ENCODE data around the gene GPR25. TPM values are rescaled to one million over a fixed set of nuclear protein-coding genes. Genes with fewer than 3 reads are reported as not detected.
"Not testable (repeated sequence)": the region's sequence is repeated elsewhere in the genome, so short reads cannot be mapped to it uniquely, and the experiment has no call there.

The GPR25 gene
- total RNA-seq, 1 experiment from 2014 or later, result not detected

DNA sequence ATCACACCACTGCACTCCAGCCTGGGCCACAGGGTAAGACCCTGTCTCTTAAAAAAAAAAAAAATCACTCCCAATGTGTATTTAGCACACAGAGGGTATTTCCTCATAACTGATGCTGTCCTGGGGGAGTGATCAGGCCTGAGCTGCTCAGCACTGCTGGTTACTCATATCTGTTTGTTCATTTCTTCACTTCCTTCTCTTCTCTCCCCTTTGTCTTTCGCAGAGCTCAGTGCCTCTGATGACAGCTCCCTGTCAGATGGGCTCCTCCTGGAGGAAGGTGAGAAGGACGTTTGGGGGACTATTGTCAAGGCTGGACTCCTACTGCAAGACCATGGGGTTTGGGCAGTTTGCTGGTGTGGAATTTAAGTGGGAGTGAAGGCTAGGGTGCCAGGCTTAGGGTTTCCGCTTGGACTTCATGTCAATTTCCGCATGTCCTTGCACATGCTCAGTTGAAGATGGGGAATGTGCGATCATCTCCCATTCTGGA lies 34.9 kb downstream of the GPR25 start:
- H3K27me3 ChIP-seq (ENCODE audit: low read length), result no peaks in the 10 kb centered on the region

DNA sequence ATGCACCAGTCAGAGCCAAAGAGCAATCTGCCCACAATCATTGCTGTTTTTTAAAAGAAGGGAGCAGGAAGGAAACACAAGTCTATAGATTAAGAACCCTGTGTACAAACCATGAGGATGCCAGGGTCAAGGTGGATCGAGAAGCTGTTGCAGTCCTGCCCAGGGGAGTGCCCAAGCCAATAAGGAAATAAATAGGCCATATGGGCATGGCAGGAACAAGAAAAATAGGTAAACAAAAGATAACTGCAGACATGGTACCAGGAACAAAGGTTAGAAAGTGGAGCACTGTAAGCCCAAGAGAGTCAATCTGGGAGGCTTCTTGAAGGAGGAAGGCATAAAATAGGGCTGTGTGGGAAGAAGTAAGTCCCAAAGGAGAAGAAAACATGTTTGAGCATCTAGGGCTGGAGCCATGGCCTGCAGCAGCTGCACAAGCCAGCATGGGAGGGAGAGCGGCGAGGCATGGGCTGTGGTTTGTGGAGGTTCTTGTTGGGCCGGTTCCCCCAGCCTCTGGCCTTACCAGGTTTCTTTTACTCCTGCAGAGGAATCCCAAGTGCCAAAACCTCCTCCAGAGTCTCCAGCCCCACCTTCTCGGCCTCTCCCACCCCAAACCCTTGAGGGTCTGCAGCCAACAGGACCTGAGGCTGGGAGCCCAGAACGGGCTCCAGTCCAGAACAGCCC lies 35.5 kb downstream of the GPR25 start:
- DNase-seq, result no peak
- H3K9ac ChIP-seq (ENCODE audit: low read length), result no peak overlapping the region
- H4K20me1 ChIP-seq (ENCODE audit: insufficient read depth, low read depth, low read length), result no peaks in the 10 kb centered on the region
- H3K4me2 ChIP-seq (ENCODE audit: low read depth, low read length, poor library complexity, severe bottlenecking), result no peak overlapping the region
- H3K36me3 ChIP-seq (ENCODE audit: insufficient read depth, low read length), result no peaks in the 10 kb centered on the region
- no peak overlapping the region for H3K27ac ChIP-seq (ENCODE audit: low read length)
- H3K9me3 ChIP-seq (ENCODE audit: low read length), result no peaks in the 10 kb centered on the region
- H3K4me3 ChIP-seq (ENCODE audit: low read length), result no peak overlapping the region
- H3K9me2 ChIP-seq (replicated peaks; ENCODE audit: insufficient read depth, low read length), result no peaks in the 10 kb centered on the region
- H3K79me2 ChIP-seq (ENCODE audit: low read length), result no peaks in the 10 kb centered on the region
- H3K4me1 ChIP-seq (ENCODE audit: low read length), result peaks cover 8% of the 10 kb centered on the region
- no peak overlapping the region for H2AFZ ChIP-seq (ENCODE audit: low read length)
- no peaks in the 10 kb centered on the region for H3K27me3 ChIP-seq (ENCODE audit: low read length)

More for the DNA sequence above, 34.9 kb downstream of the GPR25 start:
- no peaks in the 10 kb centered on the region for H3K9me2 ChIP-seq (replicated peaks; ENCODE audit: insufficient read depth, low read length)
- no peaks in the 10 kb centered on the region for H4K20me1 ChIP-seq (ENCODE audit: insufficient read depth, low read depth, low read length)
- no peaks in the 10 kb centered on the region for H3K79me2 ChIP-seq (ENCODE audit: low read length)
- no peak overlapping the region for H3K27ac ChIP-seq (ENCODE audit: low read length)
- H3K9me3 ChIP-seq (ENCODE audit: low read length), result no peaks in the 10 kb centered on the region
- H3K4me3 ChIP-seq (ENCODE audit: low read length), result no peak overlapping the region
- H3K9ac ChIP-seq (ENCODE audit: low read length), result no peak overlapping the region
- H3K4me1 ChIP-seq (ENCODE audit: low read length), result peaks cover 8% of the 10 kb centered on the region
- H3K4me2 ChIP-seq (ENCODE audit: low read depth, low read length, poor library complexity, severe bottlenecking), result no peak overlapping the region
- no peaks in the 10 kb centered on the region for H3K36me3 ChIP-seq (ENCODE audit: insufficient read depth, low read length)
- DNase-seq, result no peak
- no peak overlapping the region for H2AFZ ChIP-seq (ENCODE audit: low read length)

DNA sequence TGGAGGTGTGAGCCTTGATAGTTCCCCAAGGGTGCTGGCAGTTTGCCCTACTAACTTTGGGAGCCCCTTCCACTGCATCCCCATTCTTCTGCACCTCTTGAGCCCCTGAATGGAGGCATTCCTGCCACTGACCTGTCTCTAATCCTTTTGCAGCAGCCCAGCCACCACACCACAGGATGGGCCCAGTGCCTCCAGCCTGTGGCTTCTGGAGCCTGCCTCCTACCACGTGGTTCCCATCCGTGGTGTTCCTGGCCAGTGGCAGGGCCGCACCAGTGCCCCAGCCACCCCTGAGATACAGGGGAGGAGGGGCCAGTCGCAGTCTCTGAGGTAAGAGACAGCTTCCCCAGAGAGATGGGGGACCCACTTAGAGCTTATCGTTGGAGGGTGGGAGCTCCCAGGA lies 36.3 kb downstream of the GPR25 start:
- no peak for DNase-seq

DNA sequence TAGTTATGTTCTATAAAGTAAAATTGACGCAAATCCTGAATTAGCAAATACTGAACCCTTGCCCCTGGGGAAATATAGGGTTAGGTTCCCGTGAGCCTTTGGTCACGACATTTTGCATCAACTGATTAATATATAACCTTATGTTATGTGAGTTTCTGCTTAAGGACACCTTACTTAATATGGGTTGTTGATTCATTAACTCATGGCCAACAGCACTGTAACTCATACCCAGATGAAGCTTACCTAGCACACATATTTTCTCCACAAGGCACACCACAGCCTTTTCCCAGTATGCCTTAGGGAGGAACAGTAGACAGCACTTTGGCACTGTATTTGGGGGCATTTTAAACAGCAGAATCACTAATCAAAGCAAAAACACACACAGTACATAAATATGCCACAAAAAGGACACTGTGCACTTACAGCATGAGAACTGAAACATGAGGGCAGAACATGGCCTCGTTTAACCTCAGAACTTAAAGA lies 37.0 kb downstream of the GPR25 start:
- Histone ChIP-seq H2AFZ (ENCODE audit: low read length) (no peak overlapping the region), H3K4me2 (ENCODE audit: low read depth, low read length, poor library complexity, severe bottlenecking) (no peak overlapping the region), H3K9me2 (replicated peaks; ENCODE audit: insufficient read depth, low read length) (no peaks in the 10 kb centered on the region), H3K9me3 (ENCODE audit: low read length) (no peaks in the 10 kb centered on the region), H3K27ac (ENCODE audit: low read length) (no peak overlapping the region), H3K27me3 (ENCODE audit: low read length) (no peaks in the 10 kb centered on the region), H3K9ac (ENCODE audit: low read length) (no peak overlapping the region), H3K36me3 (ENCODE audit: insufficient read depth, low read length) (no peaks in the 10 kb centered on the region), H3K4me3 (ENCODE audit: low read length) (no peak overlapping the region), H3K4me1 (ENCODE audit: low read length) (peaks cover 8% of the 10 kb centered on the region), H4K20me1 (ENCODE audit: insufficient read depth, low read depth, low read length) (no peaks in the 10 kb centered on the region), H3K79me2 (ENCODE audit: low read length) (no peaks in the 10 kb centered on the region)
- no peak for DNase-seq

More for the DNA sequence above, 36.3 kb downstream of the GPR25 start:
- Histone ChIP-seq H3K4me2 (ENCODE audit: low read depth, low read length, poor library complexity, severe bottlenecking) (no peak overlapping the region), H3K79me2 (ENCODE audit: low read length) (no peaks in the 10 kb centered on the region), H3K36me3 (ENCODE audit: insufficient read depth, low read length) (no peaks in the 10 kb centered on the region), H3K27ac (ENCODE audit: low read length) (no peak overlapping the region), H3K4me1 (ENCODE audit: low read length) (peaks cover 8% of the 10 kb centered on the region), H3K9me2 (replicated peaks; ENCODE audit: insufficient read depth, low read length) (no peaks in the 10 kb centered on the region), H3K4me3 (ENCODE audit: low read length) (no peak overlapping the region), H4K20me1 (ENCODE audit: insufficient read depth, low read depth, low read length) (no peaks in the 10 kb centered on the region), H3K27me3 (ENCODE audit: low read length) (no peaks in the 10 kb centered on the region), H3K9ac (ENCODE audit: low read length) (no peak overlapping the region), H2AFZ (ENCODE audit: low read length) (no peak overlapping the region), H3K9me3 (ENCODE audit: low read length) (no peaks in the 10 kb centered on the region)

DNA sequence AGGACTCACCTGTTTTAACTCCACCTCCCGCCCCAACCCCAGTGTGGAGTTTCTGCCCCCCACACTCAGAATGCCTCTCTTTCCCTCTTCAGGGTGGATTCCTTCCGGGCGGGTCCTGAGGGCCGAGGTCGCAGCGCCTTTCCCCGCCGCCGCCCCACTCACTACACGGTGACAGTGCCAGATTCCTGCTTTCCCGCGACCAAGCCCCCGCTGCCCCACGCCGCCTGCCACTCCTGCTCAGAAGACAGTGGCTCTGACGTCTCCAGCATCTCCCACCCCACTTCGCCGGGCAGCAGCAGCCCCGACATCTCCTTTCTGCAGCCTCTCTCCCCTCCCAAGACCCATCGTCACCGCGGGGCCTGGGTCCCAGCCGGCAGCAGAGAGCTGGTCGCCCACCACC lies 38.6 kb downstream of the GPR25 start:
- Histone ChIP-seq H3K27me3 (ENCODE audit: low read length) (no peaks in the 10 kb centered on the region), H2AFZ (ENCODE audit: low read length) (no peak overlapping the region), H3K9me3 (ENCODE audit: low read length) (no peaks in the 10 kb centered on the region), H3K4me3 (ENCODE audit: low read length) (no peak overlapping the region), H3K36me3 (ENCODE audit: insufficient read depth, low read length) (no peaks in the 10 kb centered on the region), H3K9me2 (replicated peaks; ENCODE audit: insufficient read depth, low read length) (no peaks in the 10 kb centered on the region), H4K20me1 (ENCODE audit: insufficient read depth, low read depth, low read length) (no peaks in the 10 kb centered on the region), H3K9ac (ENCODE audit: low read length) (no peak overlapping the region), H3K4me1 (ENCODE audit: low read length) (peaks cover 8% of the 10 kb centered on the region), H3K27ac (ENCODE audit: low read length) (no peak overlapping the region), H3K79me2 (ENCODE audit: low read length) (no peaks in the 10 kb centered on the region), H3K4me2 (ENCODE audit: low read depth, low read length, poor library complexity, severe bottlenecking) (no peak overlapping the region)
- no peak for DNase-seq

DNA sequence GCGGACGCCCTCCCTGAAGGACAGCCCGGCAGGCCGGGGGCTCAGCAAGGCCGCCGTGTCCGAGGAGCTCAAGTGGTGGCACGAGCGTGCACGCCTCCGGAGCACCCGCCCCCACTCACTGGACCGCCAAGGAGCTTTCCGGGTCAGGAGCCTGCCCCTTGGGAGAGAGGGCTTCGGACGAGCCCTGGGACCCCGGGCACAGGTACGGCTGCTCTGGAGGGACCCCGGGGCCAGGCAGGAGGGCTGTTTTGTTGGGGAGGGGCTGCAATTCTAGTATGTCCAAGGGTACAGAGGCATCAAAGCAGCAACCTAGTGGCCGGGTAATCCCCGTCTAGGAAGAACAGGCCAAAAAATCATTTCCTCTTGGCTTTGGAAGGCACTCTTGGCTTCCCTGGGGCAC lies 39.2 kb downstream of the GPR25 start:
- H3K9me3 ChIP-seq (ENCODE audit: low read length); H3K36me3 ChIP-seq (ENCODE audit: insufficient read depth, low read length); H2AFZ ChIP-seq (ENCODE audit: low read length); H3K79me2 ChIP-seq (ENCODE audit: low read length); H3K9me2 ChIP-seq (replicated peaks; ENCODE audit: insufficient read depth, low read length); H3K4me1 ChIP-seq (ENCODE audit: low read length); H3K4me3 ChIP-seq (ENCODE audit: low read length); DNase-seq; H3K4me2 ChIP-seq (ENCODE audit: low read depth, low read length, poor library complexity, severe bottlenecking); H3K27me3 ChIP-seq (ENCODE audit: low read length); H3K27ac ChIP-seq (ENCODE audit: low read length); H3K9ac ChIP-seq (ENCODE audit: low read length); H4K20me1 ChIP-seq (ENCODE audit: insufficient read depth, low read depth, low read length): not testable (repeated sequence)

DNA sequence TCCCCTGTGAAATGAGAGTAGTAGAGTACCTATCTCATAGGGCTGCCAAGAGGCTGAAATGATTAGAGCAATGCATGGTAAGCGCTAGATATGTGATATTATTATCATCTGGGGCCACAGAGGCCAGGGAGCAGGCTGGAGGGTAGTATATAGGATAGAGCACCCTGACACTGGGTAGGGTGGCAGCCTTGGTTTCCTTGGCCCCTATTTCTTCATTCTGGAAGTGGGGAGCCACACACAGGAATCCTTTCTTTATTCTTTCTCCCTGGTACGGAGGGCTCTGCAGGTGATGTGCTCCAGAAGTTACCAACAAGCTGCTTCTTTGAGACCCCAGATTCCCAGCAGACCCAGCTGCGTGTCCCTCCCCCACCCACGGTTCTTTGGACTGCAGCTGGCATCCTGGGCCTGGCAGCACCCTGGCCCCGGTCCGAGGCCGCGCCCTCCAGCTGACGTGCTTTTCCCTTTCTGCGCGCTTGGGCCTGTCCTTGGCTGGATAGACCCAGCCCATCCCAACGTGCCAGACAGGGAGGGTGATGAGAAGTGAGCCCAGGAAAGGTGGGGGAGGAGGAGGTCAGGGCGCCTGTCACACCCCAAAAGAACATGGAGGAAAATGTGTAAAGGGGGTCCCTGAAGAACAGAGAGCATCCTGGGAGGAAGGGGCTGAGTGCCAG lies 40.1 kb downstream of the GPR25 start:
- H3K4me1 ChIP-seq (ENCODE audit: low read length), result peaks cover 8% of the 10 kb centered on the region
- H3K4me3 ChIP-seq (ENCODE audit: low read length), result no peak overlapping the region
- H2AFZ ChIP-seq (ENCODE audit: low read length), result no peak overlapping the region
- H3K27ac ChIP-seq (ENCODE audit: low read length), result no peak overlapping the region
- no peaks in the 10 kb centered on the region for H3K9me2 ChIP-seq (replicated peaks; ENCODE audit: insufficient read depth, low read length)
- no peak overlapping the region for H3K9ac ChIP-seq (ENCODE audit: low read length)
- H3K4me2 ChIP-seq (ENCODE audit: low read depth, low read length, poor library complexity, severe bottlenecking), result no peak overlapping the region
- no peaks in the 10 kb centered on the region for H3K36me3 ChIP-seq (ENCODE audit: insufficient read depth, low read length)
- no peaks in the 10 kb centered on the region for H3K9me3 ChIP-seq (ENCODE audit: low read length)
- DNase-seq, result no peak
- no peaks in the 10 kb centered on the region for H3K79me2 ChIP-seq (ENCODE audit: low read length)
- H3K27me3 ChIP-seq (ENCODE audit: low read length), result no peaks in the 10 kb centered on the region
- H4K20me1 ChIP-seq (ENCODE audit: insufficient read depth, low read depth, low read length), result no peaks in the 10 kb centered on the region

DNA sequence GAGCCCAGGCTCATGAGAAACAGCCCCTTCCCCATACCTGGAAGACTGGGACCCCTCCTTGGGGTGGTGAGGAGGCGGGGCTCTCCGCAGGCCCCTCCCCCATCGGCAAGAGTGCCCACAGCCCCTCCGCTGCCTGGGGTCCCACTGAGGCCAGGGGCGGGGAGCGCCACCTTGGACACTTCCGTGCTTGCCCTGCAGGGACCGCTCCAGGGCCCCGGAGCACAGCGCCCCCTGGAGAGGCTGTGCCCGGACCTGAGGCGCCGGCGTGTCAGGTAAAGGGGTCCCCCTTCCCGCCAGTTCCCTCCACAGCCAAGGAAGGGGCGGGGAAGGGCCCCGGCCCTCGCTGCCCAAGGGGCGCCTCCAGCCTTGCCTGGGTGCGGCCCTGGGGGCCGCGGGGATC lies 43.4 kb downstream of the GPR25 start:
- no peaks in the 10 kb centered on the region for H3K27me3 ChIP-seq (ENCODE audit: low read length)
- H2AFZ ChIP-seq (ENCODE audit: low read length), result no peak overlapping the region
- no peak overlapping the region for H3K4me3 ChIP-seq (ENCODE audit: low read length)
- no peak overlapping the region for H3K27ac ChIP-seq (ENCODE audit: low read length)
- no peaks in the 10 kb centered on the region for H3K36me3 ChIP-seq (ENCODE audit: insufficient read depth, low read length)
- no peak for DNase-seq
- H3K4me1 ChIP-seq (ENCODE audit: low read length), result no peaks in the 10 kb centered on the region
- H3K4me2 ChIP-seq (ENCODE audit: low read depth, low read length, poor library complexity, severe bottlenecking), result no peak overlapping the region
- H4K20me1 ChIP-seq (ENCODE audit: insufficient read depth, low read depth, low read length), result no peaks in the 10 kb centered on the region
- no peak overlapping the region for H3K9ac ChIP-seq (ENCODE audit: low read length)
- H3K9me3 ChIP-seq (ENCODE audit: low read length), result no peaks in the 10 kb centered on the region
- no peaks in the 10 kb centered on the region for H3K79me2 ChIP-seq (ENCODE audit: low read length)
- no peaks in the 10 kb centered on the region for H3K9me2 ChIP-seq (replicated peaks; ENCODE audit: insufficient read depth, low read length)
